ENCODE data around the gene SLC66A3. TPM values are rescaled to one million over a fixed set of nuclear protein-coding genes. Genes with fewer than 3 reads are reported as not detected.

Gene SLC66A3
- total RNA-seq (10 to 100 TPM; 28.0 to 82.1 (median 53.8) TPM), polyA plus RNA-seq (10 to 100 TPM; 16.8 to 26.8 (median 19.4) TPM)
- long read RNA-seq, donor 1, transcript PQLC3-201 (7 exons, 1,830 nt) = major isoform, 15 of 19 reads
- long read RNA-seq, donor 1, partial matches to known transcripts = 0 of 19 reads
- long read RNA-seq, donor 1, other reads (novel, unspliced or antisense) = 0 of 19 reads
- long read RNA-seq, donor 2, transcript PQLC3-201 (7 exons, 1,830 nt) = major isoform, 11 of 15 reads
- long read RNA-seq, donor 2, partial matches to known transcripts = 0 of 15 reads
- long read RNA-seq, donor 2, other reads (novel, unspliced or antisense) = 0 of 15 reads

DNA sequence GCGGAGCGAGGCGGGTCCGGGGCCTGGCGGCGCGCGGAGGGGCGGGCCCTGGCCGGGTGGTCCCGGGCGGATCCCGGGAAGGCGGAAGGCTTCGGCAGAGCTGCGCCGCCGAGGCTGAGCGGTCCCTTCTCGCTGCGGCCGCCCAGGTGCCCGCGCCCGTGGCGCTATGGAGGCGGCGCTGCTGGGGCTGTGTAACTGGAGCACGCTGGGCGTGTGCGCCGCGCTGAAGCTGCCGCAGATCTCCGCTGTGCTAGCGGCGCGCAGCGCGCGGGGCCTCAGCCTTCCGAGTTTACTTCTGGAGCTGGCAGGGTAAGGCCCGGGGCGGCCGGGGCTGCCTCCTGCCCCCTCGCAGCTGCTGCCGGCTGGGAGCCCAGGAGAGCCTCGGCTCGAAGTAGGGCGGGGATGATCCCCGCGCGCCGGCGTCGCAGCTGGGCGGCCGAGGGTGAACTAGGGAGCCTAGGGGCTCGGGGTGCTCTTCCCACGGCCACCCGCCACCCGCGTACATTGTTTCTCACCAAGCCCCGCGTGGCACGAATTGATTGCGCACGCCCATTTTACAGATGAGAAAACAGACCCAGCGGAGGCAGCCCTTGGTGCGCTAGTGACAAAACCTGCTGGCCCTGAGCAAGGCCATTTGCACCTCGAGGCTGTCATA lies at the start of gene SLC66A3:
Gene SLC66A3, plus strand, starts transcription at position 87 of the 655 bp plus-strand sequence. Its CDS starts 80 bp downstream, at position 167.
- Histone ChIP-seq H3K27ac (peak within 1 kb of the TSS; percentile 87 to 95 (median 93)), H3K4me1 (peaks cover 11 to 54% (median 38%) of the 10 kb centered on the region in 6 donors), H3K9me3 (no peaks in the 10 kb centered on the region), H3K4me3 (peak within 1 kb of the TSS; percentile 71 to 96 (median 80)), H3K36me3 (peaks cover 0 to 14% (median 0%) of the 10 kb centered on the region in 6 donors), H3K27me3 (replicated peaks in 1 of 7) (no peaks in the 10 kb centered on the region)
- DNase-seq = peak; percentile 97
- peak; percentile 89 to 95 (median 91) for TF ChIP-seq POLR2AphosphoS5 (IDR thresholded peaks at IDR 0.05)
- TF ChIP-seq POLR2A (IDR thresholded peaks at IDR 0.05) = peak in 2 of 3 donors; percentile 57 to 92
- TF ChIP-seq, protein P1, sequence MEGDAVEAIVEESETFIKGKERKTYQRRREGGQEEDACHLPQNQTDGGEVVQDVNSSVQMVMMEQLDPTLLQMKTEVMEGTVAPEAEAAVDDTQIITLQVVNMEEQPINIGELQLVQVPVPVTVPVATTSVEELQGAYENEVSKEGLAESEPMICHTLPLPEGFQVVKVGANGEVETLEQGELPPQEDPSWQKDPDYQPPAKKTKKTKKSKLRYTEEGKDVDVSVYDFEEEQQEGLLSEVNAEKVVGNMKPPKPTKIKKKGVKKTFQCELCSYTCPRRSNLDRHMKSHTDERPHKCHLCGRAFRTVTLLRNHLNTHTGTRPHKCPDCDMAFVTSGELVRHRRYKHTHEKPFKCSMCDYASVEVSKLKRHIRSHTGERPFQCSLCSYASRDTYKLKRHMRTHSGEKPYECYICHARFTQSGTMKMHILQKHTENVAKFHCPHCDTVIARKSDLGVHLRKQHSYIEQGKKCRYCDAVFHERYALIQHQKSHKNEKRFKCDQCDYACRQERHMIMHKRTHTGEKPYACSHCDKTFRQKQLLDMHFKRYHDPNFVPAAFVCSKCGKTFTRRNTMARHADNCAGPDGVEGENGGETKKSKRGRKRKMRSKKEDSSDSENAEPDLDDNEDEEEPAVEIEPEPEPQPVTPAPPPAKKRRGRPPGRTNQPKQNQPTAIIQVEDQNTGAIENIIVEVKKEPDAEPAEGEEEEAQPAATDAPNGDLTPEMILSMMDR (IDR thresholded peaks at IDR 0.05 in 8 of 11, conservative IDR thresholded peaks at IDR 0.05 in 3 of 11) = peak in 2 of 11 experiments; percentile 10 to 39
- intact Hi-C loops (cut with DNase I; ENCODE audit: low total_unique reads) = no loop called here
- WGBS, 5 donors = 2 to 29% (median 3%) methylated on average over 8 to 71 of the region's 71 CpGs

DNA sequence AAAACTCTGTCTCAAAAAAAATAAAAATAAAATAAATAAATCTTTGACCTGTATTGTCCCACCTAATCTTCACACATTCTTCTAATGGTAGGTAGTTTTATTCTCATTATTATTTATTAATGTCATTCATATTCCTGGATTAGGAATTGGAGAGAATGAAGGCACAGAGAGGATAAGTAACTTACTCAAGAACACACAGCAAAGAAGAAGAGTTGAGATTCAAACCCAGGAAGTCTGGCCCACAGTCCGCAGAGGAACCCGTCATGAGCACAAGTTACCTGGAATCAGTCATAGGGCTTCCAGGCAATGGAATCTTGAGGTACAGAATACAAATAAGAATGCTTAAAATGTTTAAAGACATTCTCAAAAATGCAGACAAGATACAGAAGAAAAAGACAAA lies 46.3 kb upstream of the SLC66A3 start:
- Histone ChIP-seq H3K9me3 (no peaks in the 10 kb centered on the region), H3K4me1 (peaks cover 0 to 4% (median 0%) of the 10 kb centered on the region in 6 donors), H3K27me3 (replicated peaks in 1 of 7) (no peaks in the 10 kb centered on the region), H3K36me3 (no peaks in the 10 kb centered on the region), H3K4me3 (no peak overlapping the region), H3K27ac (no peak overlapping the region)
- TF ChIP-seq, protein P1 (IDR thresholded peaks at IDR 0.05 in 8 of 11, conservative IDR thresholded peaks at IDR 0.05 in 3 of 11) = no peak
- TF ChIP-seq POLR2A (IDR thresholded peaks at IDR 0.05) (no peak), POLR2AphosphoS5 (IDR thresholded peaks at IDR 0.05) (no peak)
- intact Hi-C loops (cut with DNase I; ENCODE audit: low total_unique reads) = no loop called here
- no peak for DNase-seq
- 95 to 99% (median 97%) methylated on average over 2 of the region's 2 CpGs for WGBS, 5 donors

DNA sequence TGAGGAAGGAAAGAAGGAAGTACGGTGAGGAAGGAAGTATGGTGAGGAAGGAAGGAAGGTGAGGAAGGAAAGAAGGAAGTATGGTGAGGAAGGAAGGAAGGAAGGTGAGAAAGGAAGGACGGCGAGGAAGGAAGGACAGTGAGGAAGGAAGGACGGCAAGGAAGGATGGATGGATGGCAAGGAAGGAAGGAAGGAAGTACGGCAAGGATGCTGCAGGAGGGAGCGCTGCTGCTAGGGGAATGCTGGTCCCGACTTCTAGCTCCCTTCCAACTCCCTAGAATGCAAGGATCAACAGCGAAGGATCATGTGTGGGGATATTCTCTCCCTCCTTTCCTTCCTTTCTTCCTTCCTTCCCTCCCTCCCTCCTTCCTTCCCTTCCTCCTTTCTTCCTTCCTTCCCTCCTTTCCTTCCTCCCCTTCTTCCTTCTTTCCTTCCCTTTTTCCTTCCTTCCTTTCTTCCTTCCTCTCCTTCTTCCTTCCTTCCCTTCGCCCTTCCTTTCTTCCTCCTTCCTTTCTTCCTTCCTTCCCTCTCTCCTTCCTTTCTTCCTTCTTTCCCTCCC lies 42.3 kb upstream of the SLC66A3 start:
- no peaks in the 10 kb centered on the region for H3K9me3 ChIP-seq
- TF ChIP-seq POLR2AphosphoS5 (IDR thresholded peaks at IDR 0.05) = no peak
- H3K27ac ChIP-seq = no peak overlapping the region
- DNase-seq = no peak
- intact Hi-C loops (cut with DNase I; ENCODE audit: low total_unique reads) = no loop called here
- no peaks in the 10 kb centered on the region for H3K27me3 ChIP-seq (replicated peaks in 1 of 7)
- no peaks in the 10 kb centered on the region for H3K4me1 ChIP-seq
- H3K36me3 ChIP-seq = no peaks in the 10 kb centered on the region
- H3K4me3 ChIP-seq = no peak overlapping the region
- WGBS, 5 donors = 86 to 92% (median 88%) methylated on average over 9 of the region's 9 CpGs

DNA sequence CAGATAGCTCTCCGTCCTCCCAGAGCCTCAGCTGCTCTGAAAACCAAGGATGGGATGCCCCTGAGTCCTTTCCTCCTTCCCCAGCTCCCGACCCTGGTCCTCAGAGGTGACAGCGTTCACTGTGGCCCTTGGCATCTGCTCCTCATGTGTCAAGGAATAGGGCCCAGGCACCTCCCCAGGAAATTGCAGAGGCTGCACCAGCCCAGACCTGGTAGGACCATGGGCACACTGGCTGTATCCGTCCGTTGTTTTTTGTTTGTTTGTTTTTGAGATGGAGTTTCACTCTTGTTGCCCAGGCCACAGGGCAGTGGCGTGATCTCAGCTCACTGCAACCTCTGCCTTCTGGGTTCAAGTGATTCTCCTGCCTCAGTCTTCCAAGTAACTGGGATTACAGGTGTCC lies 37.5 kb upstream of the SLC66A3 start:
- Histone ChIP-seq H3K27ac (no peak overlapping the region), H3K9me3 (no peaks in the 10 kb centered on the region), H3K4me3 (no peak overlapping the region), H3K36me3 (no peaks in the 10 kb centered on the region), H3K27me3 (replicated peaks in 1 of 7) (no peaks in the 10 kb centered on the region), H3K4me1 (peaks cover 0 to 6% (median 0%) of the 10 kb centered on the region in 6 donors)
- TF ChIP-seq, protein P1 (IDR thresholded peaks at IDR 0.05 in 8 of 11, conservative IDR thresholded peaks at IDR 0.05 in 3 of 11) = no peak
- TF ChIP-seq POLR2AphosphoS5 (IDR thresholded peaks at IDR 0.05) = no peak
- TF ChIP-seq POLR2A (IDR thresholded peaks at IDR 0.05) = no peak
- intact Hi-C loops (cut with DNase I; ENCODE audit: low total_unique reads) = no loop called here
- DNase-seq = peak; percentile 38
- WGBS, 5 donors = 86 to 90% (median 87%) methylated on average over 6 of the region's 6 CpGs

Measured in spleen (tissue), 13 donors.